CD4-positive, alpha-beta T cell (primary cell): Measurements from ENCODE around the gene TMEM150A. TPM values are rescaled to one million over a fixed set of nuclear protein-coding genes. Genes with fewer than 3 reads are reported as not detected.
"Not testable (repeated sequence)": the region's sequence is repeated elsewhere in the genome, so short reads cannot be mapped to it uniquely, and the experiment has no call there.

Source experiments
- ATAC-seq: fragments of 200-7000 bp; cut with Tn5 transposase; one replicate; pipeline ENCODE4 v1.10.0; 2022; ENCODE audit warnings: mild to moderate bottlenecking; ENCODE audit not compliant: poor library complexity
- CTCF ChIA-PET: fragments of 350-600 bp; sonication (Branson Sonifier 250); formaldehyde crosslinking; loops from one replicate; lab custom pipeline; 2021; ENCODE audit warnings: antibody characterized with exemption, inconsistent platforms; lab: Charles Lee
- POLR2A ChIA-PET: fragments of 350-600 bp; sonication (Branson Sonifier 250); formaldehyde crosslinking; loops from one replicate; lab custom pipeline; 2021; ENCODE audit warnings: antibody characterized with exemption, inconsistent platforms; lab: Charles Lee
- DNase-seq, 14 experiments: peaks; one replicate each; pipeline ENCODE4 v3.0.0-alpha.2; 2013 to 2020; ENCODE audit warnings: mixed read lengths in 2 of 14
- H3K27ac ChIP-seq, 2 donors: one replicate each; pipeline versions ENCODE4 v1.5.1 to v1.7.0; 2013; ENCODE audit warnings: low read length in 2 of 2, low read depth in 1 of 2, mild to moderate bottlenecking in 1 of 2
- H3K27me3 ChIP-seq, 2 experiments: 1 replicate in 1 of 2; 2 replicates in 1 of 2; pipeline versions ENCODE4 v1.6.1 to v1.7.0; 2013; ENCODE audit warnings: low read length in 2 of 2, control low read depth in 1 of 2, mild to moderate bottlenecking in 1 of 2, moderate library complexity in 1 of 2; ENCODE audit not compliant: insufficient read depth in 2 of 2, control insufficient read depth in 1 of 2
- H3K36me3 ChIP-seq: one replicate; pipeline ENCODE4 v1.6.1; 2013; ENCODE audit warnings: low read length, control low read depth; ENCODE audit not compliant: insufficient read depth
- H3K4me1 ChIP-seq: one replicate; pipeline ENCODE4 v1.6.1; 2013; ENCODE audit warnings: low read length, control low read depth; ENCODE audit not compliant: insufficient read depth
- H3K4me3 ChIP-seq: one replicate; pipeline ENCODE4 v1.5.1; 2013; ENCODE audit warnings: mild to moderate bottlenecking, low read length, moderate library complexity
- H3K9me3 ChIP-seq, 2 experiments: 1 replicate in 1 of 2; 2 replicates in 1 of 2; pipeline versions ENCODE4 v1.6.1 to v1.7.0; 2013; ENCODE audit warnings: low read length in 2 of 2, mild to moderate bottlenecking in 2 of 2, control low read depth in 1 of 2, moderate library complexity in 1 of 2; ENCODE audit not compliant: control insufficient read depth in 1 of 2, insufficient read depth in 1 of 2
- H3K27ac Mint-ChIP-seq: one replicate; pipeline ENCODE4 v1.8.0; 2020; ENCODE audit warnings: mixed read lengths
- H3K27me3 Mint-ChIP-seq: one replicate; pipeline ENCODE4 v1.8.0; 2021; ENCODE audit warnings: mixed read lengths
- H3K36me3 Mint-ChIP-seq: one replicate; pipeline ENCODE4 v1.8.0; 2021; ENCODE audit warnings: low read depth, mixed read lengths
- H3K4me1 Mint-ChIP-seq: one replicate; pipeline ENCODE4 v1.8.0; 2021; ENCODE audit warnings: low read depth, mixed read lengths
- H3K4me3 Mint-ChIP-seq: one replicate; pipeline ENCODE4 v1.8.0; 2020; ENCODE audit warnings: mild to moderate bottlenecking, mixed read lengths
- H3K9me3 Mint-ChIP-seq: one replicate; pipeline ENCODE4 v1.8.0; 2020; ENCODE audit warnings: mixed read lengths
- intact Hi-C, 2 experiments: fragments of 100-400 bp; cut with DNase I in 1 of 2; cut with micrococcal nuclease in 1 of 2; formaldehyde crosslinking; loops; one replicate each; pipeline versions ENCODE4 v1.15.1 to v1.9.0; 2023 to 2025; cut with DNase I, micrococcal nuclease
- total RNA-seq, 174 experiments: library from RNA in 2 of 174; stranded (reverse) in 2 of 174; gene quantifications; one replicate each; pipeline ENCODE4 v1.2.3 and lab custom pipeline; 2021 to 2026
- TF ChIP-seq, protein P1 (sequence below): fragments of 200-600 bp; IDR thresholded peaks from one replicate; pipeline ENCODE4 v1.8.0; 2022; ENCODE audit warnings: antibody characterized with exemption, mild to moderate bottlenecking

TMEM150A gene
- total RNA-seq, 2 experiments from 2014 or later, result 6.6 to 7.0 TPM

DNA sequence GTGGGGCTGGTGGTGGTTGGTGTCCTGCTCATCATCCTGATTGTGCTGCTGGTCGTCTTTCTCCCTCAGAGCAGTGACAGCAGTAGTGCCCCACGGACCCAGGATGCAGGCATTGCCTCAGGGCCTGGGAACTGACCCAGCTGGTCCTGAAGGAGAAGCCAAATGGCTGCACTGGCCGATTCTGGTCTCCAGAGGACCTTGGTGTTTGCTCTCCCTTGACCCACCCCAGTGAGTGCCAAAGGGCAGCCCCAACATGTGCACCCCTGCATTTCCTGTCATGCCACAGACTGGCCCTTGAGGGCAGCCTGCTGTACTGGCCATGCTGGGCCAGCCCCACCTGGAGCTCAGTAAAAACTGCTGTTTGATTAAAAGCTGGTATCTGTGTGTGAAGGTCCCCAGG, 9.5 kb downstream of the TMEM150A start:
- CTCF ChIA-PET, result no interaction called here
- Histone ChIP-seq H3K27ac (no peak overlapping the region), H3K4me1 (peaks cover 45% of the 10 kb centered on the region), H3K27me3 (no peaks in the 10 kb centered on the region), H3K9me3 (no peaks in the 10 kb centered on the region), H3K4me3 (no peak overlapping the region), H3K36me3 (peaks cover 14% of the 10 kb centered on the region)
- TF ChIP-seq, protein P1, sequence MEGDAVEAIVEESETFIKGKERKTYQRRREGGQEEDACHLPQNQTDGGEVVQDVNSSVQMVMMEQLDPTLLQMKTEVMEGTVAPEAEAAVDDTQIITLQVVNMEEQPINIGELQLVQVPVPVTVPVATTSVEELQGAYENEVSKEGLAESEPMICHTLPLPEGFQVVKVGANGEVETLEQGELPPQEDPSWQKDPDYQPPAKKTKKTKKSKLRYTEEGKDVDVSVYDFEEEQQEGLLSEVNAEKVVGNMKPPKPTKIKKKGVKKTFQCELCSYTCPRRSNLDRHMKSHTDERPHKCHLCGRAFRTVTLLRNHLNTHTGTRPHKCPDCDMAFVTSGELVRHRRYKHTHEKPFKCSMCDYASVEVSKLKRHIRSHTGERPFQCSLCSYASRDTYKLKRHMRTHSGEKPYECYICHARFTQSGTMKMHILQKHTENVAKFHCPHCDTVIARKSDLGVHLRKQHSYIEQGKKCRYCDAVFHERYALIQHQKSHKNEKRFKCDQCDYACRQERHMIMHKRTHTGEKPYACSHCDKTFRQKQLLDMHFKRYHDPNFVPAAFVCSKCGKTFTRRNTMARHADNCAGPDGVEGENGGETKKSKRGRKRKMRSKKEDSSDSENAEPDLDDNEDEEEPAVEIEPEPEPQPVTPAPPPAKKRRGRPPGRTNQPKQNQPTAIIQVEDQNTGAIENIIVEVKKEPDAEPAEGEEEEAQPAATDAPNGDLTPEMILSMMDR, result no peak
- intact Hi-C loops, result loop anchor here in 1 of 2 experiments (10.0 kb wide), 1 partner anchor 512 kb away; the partner anchor contains the start of genes POLR1A and PTCD3
- H3K4me3 Mint-ChIP-seq, result peak overlapping the region; percentile 58
- no peaks in the 10 kb centered on the region for H3K9me3 Mint-ChIP-seq
- peaks cover 48% of the 10 kb centered on the region for H3K4me1 Mint-ChIP-seq
- peaks cover 21% of the 10 kb centered on the region for H3K36me3 Mint-ChIP-seq
- H3K27me3 Mint-ChIP-seq, result no peaks in the 10 kb centered on the region
- no peak overlapping the region for H3K27ac Mint-ChIP-seq
- POLR2A ChIA-PET, result interaction anchor here (4.2 kb wide), 1 partner anchor 8 kb away, joined by 60 read pairs; the partner anchor contains the start of gene VAMP5
- no peak for DNase-seq
- no peak for ATAC-seq

DNA sequence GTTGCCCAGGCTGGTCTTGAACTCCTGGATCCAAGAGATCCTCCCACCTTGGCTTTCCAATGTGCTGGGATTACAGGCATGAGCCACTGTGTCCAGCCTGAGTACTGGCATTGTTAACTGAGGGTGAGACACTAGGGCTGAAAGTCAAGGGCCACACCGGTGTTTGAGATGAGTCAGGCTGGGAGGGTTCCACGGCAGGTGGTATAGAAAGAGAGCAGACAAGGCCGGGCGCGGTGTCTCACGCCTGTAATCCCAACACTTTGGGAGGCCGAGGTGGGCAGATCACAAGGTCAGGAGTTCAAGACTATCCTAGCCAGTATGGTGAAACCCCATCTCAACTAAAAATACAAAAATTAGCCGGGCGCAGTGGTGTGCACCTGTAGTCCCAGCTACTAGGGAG, 10.2 kb downstream of the TMEM150A start:
- H3K27me3 ChIP-seq, H3K9me3 ChIP-seq, H3K27ac Mint-ChIP-seq, H3K27ac ChIP-seq, H3K36me3 ChIP-seq, H3K4me3 ChIP-seq, ATAC-seq, CTCF ChIA-PET, H3K9me3 Mint-ChIP-seq, DNase-seq, H3K27me3 Mint-ChIP-seq: not testable (repeated sequence)
- H3K4me1 Mint-ChIP-seq, result peaks cover 52% of the 10 kb centered on the region
- H3K36me3 Mint-ChIP-seq, result peaks cover 17% of the 10 kb centered on the region
- intact Hi-C loops, result loop anchor here in 1 of 2 experiments (10.0 kb wide), 1 partner anchor 513 kb away; the partner anchor contains the start of genes POLR1A and PTCD3
- peaks cover 46% of the 10 kb centered on the region for H3K4me1 ChIP-seq
- POLR2A ChIA-PET, result interaction anchor here (4.2 kb wide), 1 partner anchor 7 kb away, joined by 60 read pairs; the partner anchor contains the start of gene VAMP5
- H3K4me3 Mint-ChIP-seq, result peak overlapping the region; percentile 45

DNA sequence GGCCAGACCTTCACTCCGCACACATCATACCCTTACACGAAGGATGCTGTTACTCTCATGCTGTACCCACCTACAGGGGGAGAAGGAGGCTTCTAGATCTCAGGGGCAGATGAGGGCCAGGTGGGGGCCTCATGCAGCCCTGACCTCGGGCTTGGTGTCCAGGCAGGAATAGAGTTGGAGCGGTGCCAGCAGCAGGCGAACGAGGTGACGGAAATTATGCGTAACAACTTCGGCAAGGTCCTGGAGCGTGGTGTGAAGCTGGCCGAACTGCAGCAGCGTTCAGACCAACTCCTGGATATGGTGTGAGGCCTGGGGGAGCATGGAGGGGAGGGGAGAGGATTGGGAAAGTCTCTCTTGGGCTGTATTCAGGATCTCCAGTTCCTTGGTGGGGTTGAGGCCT, 10.9 kb downstream of the TMEM150A start:
- Mint-ChIP-seq H3K27me3 (no peaks in the 10 kb centered on the region), H3K4me1 (peaks cover 45% of the 10 kb centered on the region), H3K36me3 (peaks cover 11% of the 10 kb centered on the region), H3K4me3 (no peak overlapping the region), H3K27ac (no peak overlapping the region), H3K9me3 (no peaks in the 10 kb centered on the region)
- intact Hi-C loops, result loop anchor here in 1 of 2 experiments (10.0 kb wide), 1 partner anchor 513 kb away; the partner anchor contains the start of genes POLR1A and PTCD3
- ChIA-PET POLR2A (interaction anchor here (0.7 to 1.7 kb wide), 2 partner anchors 30 to 264 kb away, joined by 3 to 4 read pairs; partner anchors contain the start of gene GGCX), CTCF (no interaction called here)
- no peak for ATAC-seq
- H3K4me3 ChIP-seq, result no peak overlapping the region
- H3K27ac ChIP-seq, result no peak overlapping the region
- H3K4me1 ChIP-seq, result peaks cover 40% of the 10 kb centered on the region
- TF ChIP-seq, protein P1, result no peak
- no peaks in the 10 kb centered on the region for H3K9me3 ChIP-seq
- H3K27me3 ChIP-seq, result no peaks in the 10 kb centered on the region
- peaks cover 2% of the 10 kb centered on the region for H3K36me3 ChIP-seq
- DNase-seq, result no peak
